DMS79 treated with DMSO at 0.1 percent for 48 hours (cell line): ENCODE results near the gene CEMP1.
"Not testable (repeated sequence)": the region's sequence is repeated elsewhere in the genome, so short reads cannot be mapped to it uniquely, and the experiment has no call there.

Experiments
- DNase-seq: peaks from one replicate; lab custom pipeline; 2025; lab: John Stamatoyannopoulos, UW

The CEMP1 gene

DNA sequence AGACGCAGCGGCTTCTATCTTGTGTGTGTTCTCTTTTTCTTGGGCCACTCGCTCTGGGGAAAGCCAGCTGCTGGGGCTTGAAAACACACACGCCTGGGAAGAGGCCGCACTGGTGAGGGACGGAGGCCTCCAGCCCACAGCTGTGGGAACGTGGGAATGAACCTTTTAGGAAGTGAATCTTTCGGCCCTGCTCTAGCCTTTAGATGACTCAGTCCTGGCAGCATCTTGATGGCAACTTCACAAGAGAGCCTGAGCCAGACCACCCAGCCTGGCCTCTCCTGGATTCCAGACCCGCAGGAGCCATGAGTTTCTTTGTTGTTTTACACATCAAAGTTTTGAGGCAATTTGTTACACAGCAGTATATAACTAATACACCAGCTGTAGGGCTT lies 4.4 kb upstream of the CEMP1 start:
- DNase-seq, result no peak

DNA sequence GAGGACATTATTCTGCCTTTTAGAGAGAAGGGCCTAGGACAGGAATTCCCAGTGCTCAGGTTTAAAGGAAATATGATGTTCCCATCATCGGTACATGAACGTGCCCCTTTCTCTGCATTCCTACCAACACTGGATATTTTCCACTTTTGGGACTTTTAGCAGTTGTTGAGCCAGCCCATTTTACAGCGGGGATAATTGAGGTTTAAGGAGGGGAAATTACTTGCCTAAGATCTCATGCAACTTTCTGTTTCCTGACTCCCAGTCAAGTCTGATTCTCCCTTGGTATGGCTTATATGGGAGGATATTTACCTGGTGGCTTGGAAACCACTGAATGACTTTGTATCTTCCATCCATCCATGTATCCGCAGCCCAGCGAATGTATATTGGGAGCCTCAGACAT lies 3.1 kb upstream of the CEMP1 start:
- not testable (repeated sequence) for DNase-seq

DNA sequence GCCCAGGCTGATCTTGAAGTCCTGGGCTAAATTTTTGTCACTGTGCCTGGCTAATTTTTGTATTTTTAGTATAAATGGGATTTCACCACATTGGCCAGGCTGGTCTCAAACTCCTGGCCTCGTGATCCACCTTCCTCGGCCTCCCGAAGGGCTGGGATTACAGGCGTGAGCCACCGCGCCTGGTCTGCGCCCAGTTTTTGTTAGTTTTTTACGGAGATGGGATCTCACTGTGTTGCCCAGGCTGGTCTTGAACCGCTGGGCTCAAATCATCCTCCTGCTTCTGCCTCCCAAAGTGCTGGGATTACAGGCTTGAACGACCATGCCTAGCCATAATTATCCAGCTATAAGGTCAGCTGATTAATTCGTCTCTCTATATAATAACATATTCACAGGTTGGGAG lies 2.7 kb upstream of the CEMP1 start:
- no peak for DNase-seq

DNA sequence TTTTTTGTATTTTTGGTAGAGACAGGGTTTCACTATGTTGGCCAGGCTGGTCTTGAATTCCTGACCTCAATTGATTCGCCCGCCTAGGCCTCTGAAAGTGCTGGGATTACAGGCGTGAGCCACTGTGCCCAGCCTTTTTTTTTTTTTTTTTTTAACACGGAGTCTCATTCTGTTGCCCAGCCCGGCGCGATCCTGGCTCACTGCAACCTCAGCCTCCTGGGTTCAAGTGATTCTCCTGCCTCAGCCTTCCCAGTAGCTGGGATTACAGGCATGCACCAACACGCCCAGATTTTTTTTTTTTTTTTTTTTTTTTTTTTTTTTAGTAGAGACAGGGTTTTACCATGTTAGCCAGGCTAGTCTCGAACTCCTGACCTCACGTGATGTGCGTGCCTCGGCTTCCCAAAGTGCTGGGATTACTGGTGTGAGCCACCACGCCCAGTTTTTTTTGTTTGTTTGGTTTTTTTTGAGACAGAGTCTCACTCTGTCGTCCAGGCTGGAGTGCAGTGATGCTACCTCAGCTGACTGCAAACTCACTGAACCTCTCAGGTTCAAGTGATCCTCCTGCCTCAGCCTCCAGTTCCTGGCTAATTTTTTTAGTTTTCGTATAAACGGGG lies 2.0 kb upstream of the CEMP1 start:
- DNase-seq, result not testable (repeated sequence)

DNA sequence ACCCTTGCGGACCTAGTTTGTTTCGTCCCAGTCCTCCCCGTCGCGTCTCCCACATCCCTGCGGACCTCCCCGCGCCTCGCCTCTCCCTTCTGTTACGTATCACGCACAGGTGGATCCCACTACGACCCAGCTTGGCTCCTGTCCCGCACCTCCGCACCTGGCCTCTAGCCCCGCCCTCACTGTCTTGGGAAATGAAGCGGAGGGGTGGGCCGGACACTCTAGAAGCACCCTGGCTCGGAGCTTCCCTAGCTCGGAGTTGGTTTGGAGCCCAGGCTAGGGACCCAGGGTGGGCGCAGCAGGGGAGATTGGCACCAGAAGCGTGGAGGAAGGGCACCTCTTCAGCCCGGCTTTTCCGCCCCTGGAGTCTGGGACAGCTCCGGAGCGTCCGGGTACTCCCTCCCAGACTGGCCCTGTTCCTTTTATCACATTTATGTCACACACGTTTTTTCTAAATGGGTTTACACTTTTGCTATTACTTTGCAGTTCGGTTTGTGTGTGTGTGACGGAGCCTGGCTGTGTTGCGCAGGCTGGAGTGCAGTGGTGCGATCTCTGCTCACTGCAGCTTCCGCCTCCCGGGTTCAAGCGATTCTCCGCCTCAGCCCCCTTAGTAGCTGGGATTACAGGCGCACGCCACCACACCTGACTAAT lies 1.4 kb upstream of the CEMP1 start:
- DNase-seq, result peak; percentile 56

DNA sequence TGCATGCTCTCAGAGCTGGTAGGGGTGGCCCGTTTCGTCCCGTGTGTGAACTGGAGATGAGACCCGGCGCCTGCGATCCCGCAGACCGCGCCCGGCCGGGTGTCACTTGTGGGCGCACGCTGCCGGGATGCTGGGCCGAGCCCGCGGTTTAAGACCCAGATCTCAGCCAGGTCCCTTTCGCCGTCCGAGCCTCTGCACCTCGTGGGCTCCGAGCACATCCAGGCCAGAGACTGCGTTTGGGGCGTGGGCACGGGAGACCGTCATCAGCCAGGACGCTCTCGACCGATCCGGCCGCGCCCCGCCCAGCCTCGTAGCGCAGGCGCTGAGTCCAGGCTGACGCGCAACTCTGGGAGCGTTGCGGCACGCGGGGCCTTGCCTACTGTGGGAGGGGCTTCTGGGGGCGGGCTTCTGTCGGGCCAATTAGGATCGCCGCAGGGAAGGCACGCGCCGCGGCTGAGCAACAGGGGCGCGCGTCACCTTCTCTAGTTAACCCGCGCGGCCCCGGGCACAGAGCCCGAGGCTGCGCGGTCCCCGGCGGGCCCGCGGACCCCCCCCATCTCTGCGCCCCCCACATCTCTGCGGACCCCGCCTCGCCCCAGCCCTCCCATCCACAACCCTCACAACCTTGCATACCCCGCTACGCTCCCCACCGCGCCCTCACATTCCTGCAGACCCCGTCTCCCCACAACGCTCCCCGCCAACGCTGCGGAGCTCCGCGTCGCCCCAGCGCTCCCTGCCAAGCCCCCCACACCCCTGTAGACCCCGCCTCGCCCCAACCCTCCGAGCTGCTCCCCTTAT lies 687 bp upstream of the CEMP1 start:
- DNase-seq, result peak; percentile 85

DNA sequence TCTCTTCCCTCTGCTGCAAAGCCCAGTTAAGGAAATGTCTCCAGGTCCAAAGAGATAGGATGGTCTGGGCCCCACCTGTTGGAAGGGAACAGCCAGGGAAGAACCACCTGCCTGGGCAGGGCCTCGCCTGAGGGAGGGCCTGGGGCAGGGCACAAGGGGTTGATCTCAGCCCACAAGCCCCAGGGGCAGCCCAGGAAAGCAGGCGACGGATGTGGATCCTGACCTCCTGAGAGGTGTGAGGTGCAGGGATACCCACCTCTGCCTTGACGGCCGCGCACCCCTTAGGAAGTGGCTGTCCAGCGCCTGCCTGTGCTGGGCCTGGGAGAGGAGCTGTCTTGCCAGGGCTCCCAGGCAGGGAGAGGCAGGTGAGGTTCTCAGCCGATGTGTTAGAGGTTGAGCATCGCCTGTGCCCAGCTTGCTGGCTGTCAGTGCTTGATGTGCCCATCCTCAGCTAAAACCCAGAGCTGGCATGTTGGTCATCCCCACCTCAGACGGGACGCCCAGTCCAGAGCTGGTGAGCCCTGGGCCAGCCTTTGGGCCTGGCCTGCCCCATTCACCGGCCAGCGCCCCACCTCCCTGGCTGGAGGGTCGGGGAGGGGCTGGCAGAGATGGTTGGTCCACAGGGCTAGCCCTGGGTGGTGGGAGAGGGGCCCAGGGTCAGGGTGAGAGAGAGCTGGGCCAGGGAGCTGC lies 434 bp downstream of the CEMP1 start:
- no peak for DNase-seq

DNA sequence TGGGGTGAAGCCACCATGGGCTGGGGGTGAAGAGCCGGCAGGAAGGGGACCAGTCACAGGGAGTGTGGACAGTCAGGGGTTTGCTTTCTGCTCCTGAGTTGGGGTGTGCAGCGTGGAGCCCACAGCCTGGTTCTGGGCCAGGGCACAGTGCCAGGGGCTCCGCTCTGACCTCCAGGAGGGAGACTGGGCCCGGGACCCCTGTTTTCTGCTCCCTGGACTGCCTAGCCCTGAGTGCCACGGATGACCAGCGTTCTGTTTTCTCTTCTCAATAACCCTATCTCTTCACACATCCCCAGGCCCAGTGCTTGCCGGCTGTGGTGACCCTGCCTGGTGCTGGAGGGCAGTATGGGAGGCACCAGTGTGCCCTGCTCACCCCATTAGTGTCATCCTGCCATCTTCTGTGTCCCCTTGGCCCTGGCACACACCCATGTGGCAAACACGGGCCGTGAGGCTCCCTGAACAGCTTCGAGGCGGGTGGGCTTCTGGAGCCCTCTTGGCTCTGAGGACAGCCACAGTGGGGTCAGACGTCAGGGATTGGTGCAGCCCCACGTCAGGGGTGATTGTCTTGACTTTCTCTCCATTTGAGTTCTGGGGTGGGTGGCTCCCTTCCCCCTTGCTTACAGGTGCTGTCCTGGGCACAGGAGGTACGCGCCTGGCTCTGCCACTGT lies 1.1 kb downstream of the CEMP1 start:
- no peak for DNase-seq

DNA sequence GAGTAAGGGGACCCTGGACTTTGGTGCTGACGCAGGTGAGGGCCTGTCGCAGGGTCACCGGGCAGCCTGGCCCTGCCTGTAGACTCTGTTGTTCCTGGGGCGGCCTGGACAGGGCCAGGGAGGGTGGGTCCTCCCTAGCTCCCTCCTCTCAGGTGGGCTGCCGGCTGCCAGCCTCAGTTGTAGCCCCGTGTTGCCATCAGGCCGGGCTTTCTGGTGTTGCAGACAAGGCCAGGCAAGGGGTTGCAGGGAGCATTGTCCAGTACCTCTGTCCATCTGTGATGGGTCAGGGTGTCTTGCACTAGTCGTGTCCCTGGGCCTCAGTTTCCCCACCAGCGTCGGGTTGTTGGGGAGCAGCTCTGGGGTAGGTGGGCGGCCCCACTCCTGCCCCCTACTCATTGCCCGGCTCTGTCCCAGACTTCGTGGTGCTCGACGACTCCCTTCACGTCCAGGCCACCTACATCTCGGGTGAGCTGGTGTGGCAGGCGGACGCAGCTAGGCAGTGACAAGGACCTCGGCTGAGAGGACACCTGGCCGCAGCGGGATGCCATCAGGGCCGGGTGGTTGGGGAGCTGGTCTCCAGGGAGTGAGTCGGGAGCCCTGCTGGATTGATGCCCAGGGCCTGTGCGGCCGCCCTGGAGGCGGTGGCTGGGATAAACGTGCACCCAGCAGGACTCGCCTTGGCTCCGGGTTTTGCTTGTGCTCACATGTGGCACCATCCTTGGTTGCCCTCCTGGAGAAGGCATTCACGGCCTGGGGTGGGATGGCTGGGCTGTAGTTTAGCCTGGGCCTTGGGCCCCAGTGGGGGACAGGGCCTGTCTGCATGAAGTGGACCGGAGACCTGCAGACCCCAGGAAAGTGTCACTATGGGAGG lies 1.9 kb downstream of the CEMP1 start:
- DNase-seq, result no peak

DNA sequence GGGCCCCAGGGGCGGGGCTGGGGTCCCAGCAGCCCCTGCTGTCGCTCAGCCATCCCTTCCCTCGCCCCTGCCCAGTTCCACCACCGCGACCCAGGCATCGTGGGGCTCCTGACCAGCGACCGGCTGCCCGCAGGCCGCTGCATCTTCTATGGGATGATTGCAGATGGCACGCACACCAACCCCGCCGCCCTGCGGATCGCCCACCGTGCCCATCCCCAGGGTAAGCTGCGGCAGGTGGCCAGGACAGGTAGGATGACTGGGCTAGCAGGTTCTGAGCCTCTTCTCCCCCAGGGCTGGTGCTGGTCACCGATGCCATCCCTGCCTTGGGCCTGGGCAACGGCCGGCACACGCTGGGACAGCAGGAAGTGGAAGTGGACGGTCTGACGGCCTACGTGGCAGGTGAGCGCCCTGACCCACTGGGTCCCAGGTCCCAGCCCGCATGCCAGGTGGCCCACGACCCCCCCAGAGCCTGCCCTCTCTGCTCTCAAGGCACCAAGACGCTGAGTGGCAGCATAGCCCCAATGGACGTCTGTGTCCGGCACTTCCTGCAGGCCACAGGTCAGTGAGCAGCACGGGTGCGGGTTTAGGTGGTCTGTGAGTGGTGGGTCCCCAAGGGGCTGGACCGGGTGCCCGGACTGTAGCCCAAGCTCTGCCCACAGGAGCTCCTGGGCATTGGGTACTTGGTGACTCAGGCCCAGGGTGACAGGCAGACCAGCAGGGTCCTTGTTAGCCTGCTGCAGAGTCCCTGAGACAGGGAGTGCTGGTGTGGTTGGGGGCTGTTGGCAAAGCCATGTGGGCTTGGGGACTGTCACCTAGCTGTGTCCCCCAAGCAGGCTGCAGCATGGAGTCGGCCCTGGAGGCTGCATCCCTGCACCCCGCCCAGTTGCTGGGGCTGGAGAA lies 2.8 kb downstream of the CEMP1 start:
- DNase-seq, result no peak

DNA sequence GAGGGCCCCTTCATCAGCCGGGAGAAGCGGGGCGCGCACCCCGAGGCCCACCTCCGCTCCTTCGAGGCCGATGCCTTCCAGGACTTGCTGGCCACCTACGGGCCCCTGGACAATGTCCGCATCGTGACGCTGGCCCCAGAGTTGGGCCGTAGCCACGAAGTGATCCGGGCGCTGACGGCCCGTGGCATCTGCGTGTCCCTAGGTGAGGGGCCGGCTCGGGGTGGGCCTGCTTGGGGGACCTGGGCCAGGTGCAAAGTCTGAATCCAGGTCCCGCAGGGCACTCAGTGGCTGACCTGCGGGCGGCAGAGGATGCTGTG lies 3.5 kb downstream of the CEMP1 start:
- no peak for DNase-seq

DNA sequence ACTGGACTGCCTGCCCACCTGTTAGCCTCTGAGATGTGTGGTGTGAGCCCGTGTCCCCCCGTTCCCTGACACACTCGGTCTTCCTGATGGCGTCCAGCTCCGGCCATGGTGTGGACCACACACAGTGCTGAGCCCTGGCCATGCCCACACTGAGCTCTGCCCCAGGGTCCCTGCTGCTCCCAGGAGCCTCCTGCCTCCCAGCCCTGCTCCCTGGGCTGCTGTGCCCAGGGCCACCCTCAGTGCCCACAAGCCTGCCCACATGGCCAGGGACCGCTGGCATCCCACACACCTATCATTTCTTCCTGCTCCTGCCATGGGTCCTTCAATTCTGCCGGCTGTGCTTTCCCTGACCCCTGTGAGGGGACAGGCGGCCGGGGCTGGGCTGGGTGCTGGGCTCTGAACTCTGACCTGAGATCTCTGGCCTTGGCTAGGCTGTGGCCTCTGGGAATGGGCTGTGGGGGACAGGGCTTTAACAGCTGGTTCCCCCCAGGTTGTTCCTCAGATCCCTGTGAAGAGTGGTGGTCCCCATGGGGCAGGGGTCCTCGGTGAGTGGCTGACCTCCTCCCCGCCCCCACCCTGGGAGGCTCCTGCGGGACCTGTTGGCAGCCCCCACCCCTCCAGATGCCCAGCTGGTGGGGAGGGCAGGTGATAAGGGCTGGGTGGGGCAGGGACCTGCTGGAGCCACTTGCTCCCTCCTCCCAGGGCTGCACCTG lies 4.0 kb downstream of the CEMP1 start:
- no peak for DNase-seq

DNA sequence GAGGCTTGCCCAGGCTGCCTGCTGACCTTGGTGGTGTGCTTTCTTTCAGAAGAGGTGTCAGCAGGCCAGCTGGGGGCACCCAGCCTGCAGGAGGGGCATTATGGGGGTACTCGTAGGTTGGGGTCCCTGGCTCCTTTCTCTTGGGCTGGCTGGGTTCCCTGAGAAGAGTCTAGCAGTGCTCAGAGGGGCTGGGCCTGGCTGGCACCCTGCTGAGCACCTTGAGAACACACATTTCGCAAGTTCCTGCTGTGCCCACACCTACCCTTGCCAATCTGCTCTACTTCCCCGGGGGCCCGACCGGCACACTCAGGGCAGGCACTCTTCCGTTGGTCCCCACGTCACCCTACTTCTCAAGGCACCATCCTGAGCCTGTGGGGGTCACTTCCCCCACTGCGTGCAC lies 5.1 kb downstream of the CEMP1 start:
- no peak for DNase-seq

DNA sequence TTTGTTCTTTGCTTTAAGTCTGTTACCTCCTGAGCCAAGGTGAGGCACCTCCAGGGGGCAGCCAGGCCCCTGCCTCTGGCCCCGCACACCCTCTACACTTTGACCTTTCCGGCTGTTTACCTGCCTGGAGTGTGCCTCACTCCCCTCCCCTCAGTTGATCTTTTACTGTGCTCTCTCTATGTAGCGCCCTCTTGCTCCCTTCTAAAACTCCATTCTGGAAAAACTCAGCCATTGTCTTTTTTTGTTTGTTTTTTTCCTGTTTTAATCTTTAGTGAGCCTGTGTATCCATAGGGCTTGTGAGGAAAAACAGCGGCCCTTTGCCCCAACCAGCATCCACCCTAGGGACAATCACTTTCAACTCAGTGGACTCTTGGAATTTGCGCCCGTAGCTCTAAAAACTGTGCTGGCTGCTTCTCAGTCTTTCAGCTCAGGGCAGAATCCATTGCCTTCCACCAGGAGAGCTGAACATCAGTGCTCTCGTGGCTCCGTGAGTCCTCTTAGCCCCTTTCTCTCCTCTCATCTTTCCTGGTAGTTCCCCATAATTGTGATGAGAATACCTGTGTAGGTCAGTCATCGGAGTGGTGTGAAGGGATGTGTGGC lies 6.8 kb downstream of the CEMP1 start:
- no peak for DNase-seq

DNA sequence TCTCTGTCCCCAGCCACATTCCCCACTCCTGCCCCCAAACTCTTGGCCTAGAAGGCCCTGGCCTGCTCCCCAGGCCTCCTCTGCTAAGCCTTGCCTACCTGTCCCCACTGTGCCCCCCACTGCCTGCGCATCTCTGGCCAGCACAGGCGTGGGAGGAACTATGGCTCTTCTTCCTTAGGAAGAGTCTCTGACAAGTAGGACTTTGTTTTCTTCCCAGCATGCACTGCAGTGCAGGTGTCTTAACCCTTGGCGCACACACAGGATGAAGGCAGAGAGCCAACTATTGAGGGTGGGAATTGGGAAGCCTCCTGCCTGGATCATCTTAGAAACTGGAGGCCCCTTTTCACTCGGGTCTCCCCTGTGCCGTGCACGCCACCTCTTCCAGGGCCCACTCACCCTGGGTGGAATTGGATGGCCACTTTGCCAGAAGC lies 7.4 kb downstream of the CEMP1 start:
- no peak for DNase-seq

DNA sequence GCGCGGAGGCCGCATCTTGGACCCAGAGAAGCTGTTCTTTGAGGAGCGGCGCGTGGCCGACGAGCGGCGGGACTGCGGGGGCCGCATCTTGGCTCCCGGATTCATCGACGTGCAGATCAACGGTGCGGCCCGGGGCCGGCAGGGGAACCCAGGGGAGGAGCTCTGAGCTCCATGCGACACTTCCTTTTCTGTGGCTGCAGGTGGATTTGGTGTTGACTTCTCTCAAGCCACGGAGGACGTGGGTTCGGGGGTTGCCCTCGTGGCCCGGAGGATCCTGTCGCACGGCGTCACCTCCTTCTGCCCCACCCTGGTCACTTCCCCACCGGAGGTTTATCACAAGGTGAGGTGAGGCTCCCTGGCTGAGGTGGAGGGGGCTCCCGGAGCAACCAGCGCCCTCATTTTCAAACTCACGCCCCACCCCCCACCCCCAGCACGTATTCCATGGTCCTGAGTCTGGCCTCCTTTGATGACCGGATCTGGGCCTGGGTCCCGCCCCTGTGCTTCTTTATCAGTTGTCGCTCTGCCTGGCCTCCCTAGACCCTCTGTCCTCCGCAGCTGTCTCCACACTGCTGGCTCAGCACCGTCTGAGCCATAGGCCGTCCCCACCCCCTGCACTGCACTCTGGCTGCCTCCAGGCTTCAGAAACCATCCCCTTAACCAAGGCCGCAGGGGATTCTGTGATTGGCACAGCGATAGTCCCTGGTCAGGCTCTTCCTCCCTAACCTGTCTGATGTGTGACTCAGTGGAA lies 10.2 kb downstream of the CEMP1 start:
- no peak for DNase-seq

DNA sequence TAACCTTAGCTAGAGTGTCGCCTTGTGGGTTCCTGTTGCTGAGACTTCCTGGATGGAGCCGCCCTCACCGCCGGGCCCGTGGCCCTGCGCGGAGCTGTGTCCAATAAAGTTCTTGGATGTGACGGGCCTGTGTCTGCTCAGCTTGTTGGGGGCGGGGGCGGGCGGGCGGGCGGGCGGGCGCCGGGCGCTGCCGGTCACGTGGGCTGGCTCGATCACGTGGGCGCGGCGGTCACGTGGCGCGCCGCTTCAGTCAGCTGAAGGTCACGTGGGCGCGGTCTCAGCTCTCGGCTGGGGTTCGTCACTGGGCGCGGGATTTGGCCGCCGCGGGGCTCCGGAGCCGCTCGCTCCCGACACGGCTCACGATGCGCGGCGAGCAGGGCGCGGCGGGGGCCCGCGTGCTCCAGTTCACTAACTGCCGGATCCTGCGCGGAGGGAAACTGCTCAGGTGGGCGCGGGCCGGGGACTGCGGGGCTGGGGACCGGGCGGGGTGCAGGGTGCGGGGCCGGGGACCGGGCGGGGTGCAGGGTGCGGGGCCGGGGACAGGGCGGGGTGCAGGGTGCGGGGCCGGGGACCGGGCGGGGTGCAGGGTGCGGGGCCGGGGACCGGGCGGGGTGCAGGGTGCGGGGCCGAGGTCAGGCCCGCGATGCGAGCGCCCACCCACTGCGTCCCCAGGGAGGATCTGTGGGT lies 11.0 kb downstream of the CEMP1 start, which contains the start of gene AMDHD2:
Gene AMDHD2, plus strand, starts transcription at position 275 of the 687 bp plus-strand sequence. Its CDS starts 88 bp downstream, at position 363.
- peak; percentile 57 for DNase-seq

DNA sequence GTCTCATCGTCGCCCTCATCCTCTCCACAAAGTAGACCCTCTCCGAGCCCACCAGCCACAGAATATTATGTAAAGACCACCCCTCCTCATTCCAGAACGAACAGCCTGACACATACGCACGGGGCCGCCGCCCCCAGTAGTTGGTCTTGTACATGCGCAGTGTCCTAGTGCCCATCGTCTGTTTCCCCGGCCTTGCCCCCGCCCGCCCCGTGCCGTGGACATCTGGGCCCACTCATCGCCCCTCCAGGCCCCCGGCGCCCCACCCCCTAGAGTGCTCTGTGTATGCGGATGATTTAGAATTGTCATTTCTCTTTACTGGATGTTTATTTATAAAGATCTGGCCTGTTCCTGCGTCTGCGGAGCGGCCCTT lies 11.5 kb downstream of the CEMP1 start:
- DNase-seq, result no peak
